ENCODE data around the gene KATNIP.

- TF ChIP-seq GATA3 (IDR thresholded peaks at IDR 0.05; ENCODE audit: low read depth, low read length) (no peak), GATA2 (IDR thresholded peaks at IDR 0.05; ENCODE audit: low read depth, low read length) (no peak)
Measured at GRCh38 chr16:27538528-27538927, 11.4 kb upstream of the KATNIP start.

All from SH-SY5Y (cell line).